IMR-90 (cell line): ENCODE data around the gene NANOS3. TPM values are rescaled to one million over a fixed set of nuclear protein-coding genes. Genes with fewer than 3 reads are reported as not detected.
A peak's percentile ranks its signal among the peaks of the same experiment; 100 is the strongest.

ENCODE experiments used
- ATAC-seq: fragments of 200-7000 bp; cut with Tn5 transposase; 2 replicates; pipeline ENCODE4 v1.9.1; 2020; ENCODE audit warnings: low read depth, mild to moderate bottlenecking, moderate library complexity
- BruUV-seq: library from RNA; stranded (reverse); fragments of 400-500 nt; replicated peaks from 2 replicates; lab custom pipeline; 2021; lab: Mats Ljungman, UMichigan
- CTCF ChIA-PET: fragments of 300-600 bp; formaldehyde crosslinking; extraction: SDS; loops from one replicate; lab custom pipeline; 2021; ENCODE audit warnings: antibody characterized with exemption; lab: Yijun Ruan, JAX
- POLR2A ChIA-PET: fragments of 300-600 bp; sonication (Branson Sonifier 250); formaldehyde crosslinking; loops from one replicate; lab custom pipeline; 2022; ENCODE audit warnings: antibody characterized with exemption; ENCODE audit not compliant: unreplicated experiment; lab: Charles Lee
- DNase-seq: peaks from one replicate; pipeline ENCODE4 v3.0.0; 2013
- H2AFZ ChIP-seq: replicated peaks from 2 replicates; pipeline ENCODE3; 2013; ENCODE audit warnings: low read length, mild to moderate bottlenecking; ENCODE audit not compliant: poor library complexity
- H2AK5ac ChIP-seq: 2 replicates; pipeline ENCODE4 v1.6.1; 2013; ENCODE audit warnings: low read depth, low read length, inconsistent platforms
- H2AK9ac ChIP-seq: replicated peaks from 2 replicates; pipeline ENCODE3; 2013; ENCODE audit warnings: mild to moderate bottlenecking, low read depth, low read length, moderate library complexity; ENCODE audit not compliant: poor library complexity
- H2BK120ac ChIP-seq: 2 replicates; pipeline ENCODE4 v1.6.1; 2013; ENCODE audit warnings: low read depth, low read length, inconsistent platforms
- H2BK15ac ChIP-seq: 3 replicates; pipeline ENCODE4 v1.6.1; 2013; ENCODE audit warnings: low read depth, low read length, inconsistent platforms
- H2BK20ac ChIP-seq: 2 replicates; pipeline ENCODE4 v1.6.1; 2013; ENCODE audit warnings: low read depth, mild to moderate bottlenecking, inconsistent platforms, low read length, moderate library complexity
- H2BK5ac ChIP-seq: 2 replicates; pipeline ENCODE4 v1.6.1; 2013; ENCODE audit warnings: mild to moderate bottlenecking, low read depth, low read length, inconsistent platforms; ENCODE audit not compliant: poor library complexity, severe bottlenecking
- H3K14ac ChIP-seq: replicated peaks from 2 replicates; pipeline ENCODE4 v1.6.1; 2013; ENCODE audit warnings: low read depth, low read length, inconsistent platforms
- H3K18ac ChIP-seq: 2 replicates; pipeline ENCODE4 v1.6.1; 2013; ENCODE audit warnings: low read depth, low read length, control low read depth
- H3K23ac ChIP-seq: 2 replicates; pipeline ENCODE4 v1.6.1; 2013; ENCODE audit warnings: low read depth, low read length, inconsistent platforms
- H3K27ac ChIP-seq: 2 replicates; pipeline ENCODE4 v1.5.1; 2013; ENCODE audit warnings: mild to moderate bottlenecking, control low read depth, low read length; ENCODE audit not compliant: insufficient read depth
- H3K27me3 ChIP-seq: 2 replicates; pipeline ENCODE4 v1.6.1; 2013; ENCODE audit warnings: low read length; ENCODE audit not compliant: control insufficient read depth, insufficient read depth
- H3K36me3 ChIP-seq: 2 replicates; pipeline ENCODE4 v1.6.1; 2013; ENCODE audit warnings: low read length, mixed read lengths; ENCODE audit not compliant: control insufficient read depth, insufficient read depth
- H3K4ac ChIP-seq: 2 replicates; pipeline ENCODE4 v1.6.1; 2013; ENCODE audit warnings: low read depth, low read length, inconsistent platforms
- H3K4me1 ChIP-seq: 2 replicates; pipeline ENCODE4 v1.6.1; 2013; ENCODE audit warnings: low read length, mixed read lengths; ENCODE audit not compliant: control insufficient read depth, insufficient read depth
- H3K4me2 ChIP-seq: 2 replicates; pipeline ENCODE4 v1.6.1; 2013; ENCODE audit warnings: low read depth, mild to moderate bottlenecking, control low read depth, low read length, moderate library complexity
- H3K4me3 ChIP-seq: 2 replicates; pipeline ENCODE4 v1.5.1; 2013; ENCODE audit warnings: low read depth, mild to moderate bottlenecking, control low read depth, low read length, moderate library complexity; ENCODE audit not compliant: insufficient read depth
- H3K56ac ChIP-seq: 2 replicates; pipeline ENCODE4 v1.6.1; 2013; ENCODE audit warnings: low read length, inconsistent platforms; ENCODE audit not compliant: insufficient read depth; ENCODE audit errors: extremely low read depth
- H3K79me1 ChIP-seq, 2 experiments: 2 replicates each; pipeline ENCODE4 v1.6.1; 2013; ENCODE audit warnings: low read length in 2 of 2, inconsistent platforms in 1 of 2, low read depth in 1 of 2
- H3K9ac ChIP-seq: 2 replicates; pipeline ENCODE4 v1.6.1; 2013; ENCODE audit warnings: low read depth, low read length, control low read depth
- H3K9me1 ChIP-seq: 2 replicates; pipeline ENCODE4 v1.6.1; 2013; ENCODE audit warnings: low read length, inconsistent platforms; ENCODE audit not compliant: insufficient read depth
- H3K9me3 ChIP-seq: 2 replicates; pipeline ENCODE4 v1.6.1; 2013; ENCODE audit warnings: low read length; ENCODE audit not compliant: control insufficient read depth, insufficient read depth
- H4K20me1 ChIP-seq: 2 replicates; pipeline ENCODE4 v1.6.1; 2013; ENCODE audit warnings: low read length, inconsistent platforms; ENCODE audit not compliant: insufficient read depth
- H4K5ac ChIP-seq: 2 replicates; pipeline ENCODE4 v1.6.1; 2013; ENCODE audit warnings: mild to moderate bottlenecking, low read depth, low read length, control low read depth
- H4K8ac ChIP-seq, 2 experiments: 2 replicates each; pipeline ENCODE4 v1.6.1; 2013; ENCODE audit warnings: low read depth in 2 of 2, low read length in 2 of 2, control low read depth in 1 of 2, inconsistent platforms in 1 of 2
- H4K91ac ChIP-seq: 2 replicates; pipeline ENCODE4 v1.6.1; 2013; ENCODE audit warnings: low read depth, low read length, inconsistent platforms; ENCODE audit not compliant: insufficient read depth
- CTCF ChIP-seq: conservative IDR thresholded peaks from 2 replicates; pipeline ENCODE4 v1.5.1; 2012; ENCODE audit warnings: mild to moderate bottlenecking, low read depth, low read length, improper control_type of control experiment
- NFE2L2 ChIP-seq: fragments of 150-350 bp; IDR thresholded peaks from 2 replicates; pipeline ENCODE4 v1.6.1; 2016; ENCODE audit warnings: low read depth, mild to moderate bottlenecking, low read length
- POLR2A ChIP-seq: IDR thresholded peaks from 2 replicates; pipeline ENCODE4 v1.6.1; 2012; ENCODE audit warnings: mild to moderate bottlenecking, low read depth, low read length
- RCOR1 ChIP-seq: IDR thresholded peaks from 2 replicates; pipeline ENCODE4 v1.6.1; 2012; ENCODE audit warnings: mild to moderate bottlenecking, low read length, improper control_type of control experiment; ENCODE audit not compliant: insufficient replicate concordance
- USF2 ChIP-seq: fragments of 150-350 bp; IDR thresholded peaks from 2 replicates; pipeline ENCODE4 v1.6.1; 2017; ENCODE audit warnings: mild to moderate bottlenecking, antibody characterized with exemption, low read length, low read depth
- WGBS, 2 experiments: methylation state at CpG; one replicate each; pipeline versions ENCODE4 v1.1.5 to v1.1.7; 2013; ENCODE audit warnings: missing lambda C conversion rate in 2 of 2; ENCODE audit not compliant: insufficient read length in 1 of 2; ENCODE audit errors: extremely low coverage in 2 of 2; 5-methylcytosine and 5-hydroxymethylcytosine counted together
- dilution Hi-C: fragments of 300-500 bp; cut with HindIII; formaldehyde crosslinking; loops from one replicate; pipeline ENCODE4 v1.14.3; 2018; ENCODE audit warnings: low sequenced_read_pairs; ENCODE audit not compliant: unreplicated experiment
- in situ Hi-C: fragments of 300-500 bp; cut with MboI; formaldehyde crosslinking; loops from 3 replicates; pipeline ENCODE4 v1.14.3; 2019; ENCODE audit warnings: low sequenced_read_pairs, inconsistent platforms, mixed read lengths
- intact Hi-C: fragments of 100-400 bp; cut with micrococcal nuclease; formaldehyde crosslinking; loops from 2 replicates; pipeline ENCODE4 v1.10.0; 2022
- polyA plus RNA-seq, 3 experiments: library from polyadenylated mRNA; depleted of rRNA; stranded (reverse); fragments of >200 nt; gene quantifications; 2 replicates each; pipeline ENCODE4 v1.2.3, GENCODE V29; 2012; ENCODE audit warnings: low replicate concordance in 1 of 3
- total RNA-seq: library from RNA; depleted of rRNA; stranded (reverse); fragments of >200 nt; gene quantifications from 2 replicates; pipeline ENCODE4 v1.2.3, GENCODE V29; 2012
- TF ChIP-seq, protein P1 (sequence below): fragments of 150-350 bp; IDR thresholded peaks from 2 replicates; pipeline ENCODE4 v1.6.1; 2016; ENCODE audit warnings: low read depth, mild to moderate bottlenecking, low read length, moderate library complexity, borderline replicate concordance

NANOS3 gene
- total and polyA plus RNA-seq, 2 of the 4 experiments (the other 2 are of a cell fraction): 0.63 TPM; not detected in 1

DNA sequence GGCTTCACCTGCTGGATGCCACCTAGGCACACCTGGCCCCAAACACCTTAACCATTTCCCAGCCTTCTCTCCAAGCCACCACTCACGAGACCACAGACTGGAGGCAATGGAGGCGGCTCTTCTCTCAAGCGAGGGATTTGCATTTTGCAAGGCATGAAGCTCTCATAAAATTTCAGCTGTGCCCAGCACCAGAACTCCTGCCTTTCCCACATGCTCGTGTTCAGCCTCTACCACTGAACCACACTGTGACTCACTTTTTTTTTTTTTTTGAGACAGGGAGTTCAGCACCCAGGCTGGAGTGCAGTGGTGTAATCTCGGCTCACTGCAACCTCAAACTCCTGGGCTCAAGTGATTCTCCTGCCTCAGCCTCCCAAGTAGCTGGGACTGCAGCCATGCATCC lies 10.6 kb downstream of the NANOS3 start:
- no peak overlapping the region for H3K4me3 ChIP-seq
- dilution Hi-C loops: no loop called here
- POLR2A ChIA-PET: no interaction called here
- intact Hi-C loops: loop anchor here (10.0 kb wide), 1 partner anchor 597 kb away; no protein-coding TSS in a partner anchor
- H2AFZ ChIP-seq: no peak overlapping the region
- no peak overlapping the region for H4K5ac ChIP-seq
- no peak overlapping the region for H2BK20ac ChIP-seq
- no peak overlapping the region for H2BK15ac ChIP-seq
- no peak overlapping the region for H2AK9ac ChIP-seq
- H2BK5ac ChIP-seq: no peak overlapping the region
- no TSS peak for BruUV-seq
- no peak overlapping the region for H3K18ac ChIP-seq
- WGBS, 2 experiments: 75% methylated on average over 2 of the region's 5 CpGs; no CpG with 5 or more reads in 1 of the 2 experiments
- H3K36me3 ChIP-seq: no peaks in the 10 kb centered on the region
- H3K9ac ChIP-seq: no peak overlapping the region
- H3K56ac ChIP-seq: no peak overlapping the region
- no peak overlapping the region for H3K27ac ChIP-seq
- no peak overlapping the region for H4K8ac ChIP-seq
- 0 out of 2 replicates have a peak, but pooled peaks have one; percentile 11 for ATAC-seq
- no peak overlapping the region for H3K23ac ChIP-seq
- H2AK5ac ChIP-seq: no peak overlapping the region
- no peak overlapping the region for H4K91ac ChIP-seq
- no peaks in the 10 kb centered on the region for H3K79me1 ChIP-seq
- H2BK120ac ChIP-seq: no peak overlapping the region
- no peak overlapping the region for H3K4ac ChIP-seq
- H3K4me2 ChIP-seq: no peak overlapping the region
- no peaks in the 10 kb centered on the region for H4K20me1 ChIP-seq
- H3K9me1 ChIP-seq: no peaks in the 10 kb centered on the region
- no peaks in the 10 kb centered on the region for H3K9me3 ChIP-seq
- CTCF ChIA-PET: no interaction called here
- TF ChIP-seq, protein P1, sequence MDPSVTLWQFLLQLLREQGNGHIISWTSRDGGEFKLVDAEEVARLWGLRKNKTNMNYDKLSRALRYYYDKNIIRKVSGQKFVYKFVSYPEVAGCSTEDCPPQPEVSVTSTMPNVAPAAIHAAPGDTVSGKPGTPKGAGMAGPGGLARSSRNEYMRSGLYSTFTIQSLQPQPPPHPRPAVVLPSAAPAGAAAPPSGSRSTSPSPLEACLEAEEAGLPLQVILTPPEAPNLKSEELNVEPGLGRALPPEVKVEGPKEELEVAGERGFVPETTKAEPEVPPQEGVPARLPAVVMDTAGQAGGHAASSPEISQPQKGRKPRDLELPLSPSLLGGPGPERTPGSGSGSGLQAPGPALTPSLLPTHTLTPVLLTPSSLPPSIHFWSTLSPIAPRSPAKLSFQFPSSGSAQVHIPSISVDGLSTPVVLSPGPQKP: no peak
- TF ChIP-seq NFE2L2: no peak
- no peak for TF ChIP-seq RCOR1
- TF ChIP-seq POLR2A: no peak
- TF ChIP-seq CTCF: no peak
- no peak for TF ChIP-seq USF2
- no peak overlapping the region for H3K14ac ChIP-seq
- peak; percentile 15 for DNase-seq
- H3K4me1 ChIP-seq: no peaks in the 10 kb centered on the region
- in situ Hi-C loops: loop anchor here (10.0 to 25.0 kb wide), 2 partner anchors 450 to 587 kb away; partner anchors contain the start of gene PTGER1
- H3K27me3 ChIP-seq: peaks cover 2% of the 10 kb centered on the region; the same call in 1 of the 2 replicates
